Measurements from ENCODE around the gene TTLL1. TPM values are rescaled to one million over a fixed set of nuclear protein-coding genes. Genes with fewer than 3 reads are reported as not detected.

TTLL1 gene
- polyA plus RNA-seq, 1 donor (not counting 4 experiments of a cell fraction or from before 2014, with no cell fraction given) = 3.5 TPM

- no peak overlapping the region for H3K27ac ChIP-seq (ENCODE audit: control insufficient read depth, insufficient read depth, low read length)
- FAIRE-seq = no peak
- H3K4me1 ChIP-seq (ENCODE audit: control insufficient read depth, extremely low read depth, insufficient read depth, low read length) = peaks cover 11% of the 10 kb centered on the region
These were observed 12.1 kb upstream of the TTLL1 start for GRCh38 chr22:43101306-43101705.

GRCh38 chr22:43100225-43100624 lies 11.0 kb upstream of the TTLL1 start:
- H3K4me2 ChIP-seq (ENCODE audit: control insufficient read depth, extremely low read depth, insufficient read depth, low read depth, low read length) = peak overlapping the region; percentile 7
- peaks cover 9% of the 10 kb centered on the region for H3K9me3 ChIP-seq (ENCODE audit: control insufficient read depth, low read depth, low read length)
- no peak for DNase-seq (ENCODE audit: low read depth, low spot score)
- peak; percentile 75 for FAIRE-seq
- H3K79me2 ChIP-seq (ENCODE audit: control insufficient read depth, insufficient read depth, low read length) = no peaks in the 10 kb centered on the region
- no peaks in the 10 kb centered on the region for H3K9me1 ChIP-seq (ENCODE audit: control insufficient read depth, extremely low read depth, insufficient read depth, low read length)
- H3K9ac ChIP-seq (ENCODE audit: control insufficient read depth, extremely low read depth, insufficient read depth, low read length) = peak overlapping the region; percentile 30
- H4K20me1 ChIP-seq (ENCODE audit: control insufficient read depth, extremely low read depth, insufficient read depth, low read length) = no peaks in the 10 kb centered on the region
- dilution Hi-C loops (cut with MboI; ENCODE audit: extremely low pct_ligation_motif_present, low sequenced_read_pairs) = no loop called here
- no peaks in the 10 kb centered on the region for H3K36me3 ChIP-seq (ENCODE audit: control insufficient read depth in 2 of 2, extremely low read depth in 1 of 2, insufficient read depth in 2 of 2, low read length in 2 of 2)
- H2AFZ ChIP-seq (ENCODE audit: control insufficient read depth, low read length) = no peak overlapping the region
- peak overlapping the region; percentile 45 for H3K27ac ChIP-seq (ENCODE audit: control insufficient read depth, insufficient read depth, low read length)
- H3K4me3 ChIP-seq (ENCODE audit: control insufficient read depth in 2 of 3, extremely low read depth in 1 of 3, insufficient read depth in 2 of 3, low read depth in 1 of 3, low read length in 3 of 3) = no peak overlapping the region
- no peak for TF ChIP-seq CTCF (optimal IDR thresholded peaks at IDR 0.05 in 1 of 3, IDR thresholded peaks at IDR 0.05 in 1 of 3, conservative IDR thresholded peaks at IDR 0.05 in 1 of 3; ENCODE audit: extremely low read depth in 1 of 3, insufficient read depth in 2 of 3, low read length in 3 of 3)
- no peak for TF ChIP-seq EZH2 (IDR thresholded peaks at IDR 0.05; ENCODE audit: low read length)
- no peaks in the 10 kb centered on the region for H3K27me3 ChIP-seq (ENCODE audit: control insufficient read depth, extremely low read depth, insufficient read depth, low read length)
- peaks cover 16% of the 10 kb centered on the region for H3K4me1 ChIP-seq (ENCODE audit: control insufficient read depth, extremely low read depth, insufficient read depth, low read length)

More at GRCh38 chr22:43101306-43101705, 12.1 kb upstream of the TTLL1 start:
- DNase-seq (ENCODE audit: low read depth, low spot score) = no peak
- peaks cover 9% of the 10 kb centered on the region for H3K9me3 ChIP-seq (ENCODE audit: control insufficient read depth, low read depth, low read length)
- no peaks in the 10 kb centered on the region for H3K79me2 ChIP-seq (ENCODE audit: control insufficient read depth, insufficient read depth, low read length)
- H3K27me3 ChIP-seq (ENCODE audit: control insufficient read depth, extremely low read depth, insufficient read depth, low read length) = no peaks in the 10 kb centered on the region
- H3K4me3 ChIP-seq (ENCODE audit: control insufficient read depth in 2 of 3, extremely low read depth in 1 of 3, insufficient read depth in 2 of 3, low read depth in 1 of 3, low read length in 3 of 3) = no peak overlapping the region
- no peak overlapping the region for H3K4me2 ChIP-seq (ENCODE audit: control insufficient read depth, extremely low read depth, insufficient read depth, low read depth, low read length)
- dilution Hi-C loops (cut with MboI; ENCODE audit: extremely low pct_ligation_motif_present, low sequenced_read_pairs) = no loop called here
- H2AFZ ChIP-seq (ENCODE audit: control insufficient read depth, low read length) = no peak overlapping the region
- no peaks in the 10 kb centered on the region for H3K9me1 ChIP-seq (ENCODE audit: control insufficient read depth, extremely low read depth, insufficient read depth, low read length)
- TF ChIP-seq EZH2 (IDR thresholded peaks at IDR 0.05; ENCODE audit: low read length) (no peak), CTCF (optimal IDR thresholded peaks at IDR 0.05 in 1 of 3, IDR thresholded peaks at IDR 0.05 in 1 of 3, conservative IDR thresholded peaks at IDR 0.05 in 1 of 3; ENCODE audit: extremely low read depth in 1 of 3, insufficient read depth in 2 of 3, low read length in 3 of 3) (no peak)
- no peaks in the 10 kb centered on the region for H4K20me1 ChIP-seq (ENCODE audit: control insufficient read depth, extremely low read depth, insufficient read depth, low read length)
- no peaks in the 10 kb centered on the region for H3K36me3 ChIP-seq (ENCODE audit: control insufficient read depth in 2 of 2, extremely low read depth in 1 of 2, insufficient read depth in 2 of 2, low read length in 2 of 2)
- no peak overlapping the region for H3K9ac ChIP-seq (ENCODE audit: control insufficient read depth, extremely low read depth, insufficient read depth, low read length)
